ENCODE data around the gene EARS2.

DNA sequence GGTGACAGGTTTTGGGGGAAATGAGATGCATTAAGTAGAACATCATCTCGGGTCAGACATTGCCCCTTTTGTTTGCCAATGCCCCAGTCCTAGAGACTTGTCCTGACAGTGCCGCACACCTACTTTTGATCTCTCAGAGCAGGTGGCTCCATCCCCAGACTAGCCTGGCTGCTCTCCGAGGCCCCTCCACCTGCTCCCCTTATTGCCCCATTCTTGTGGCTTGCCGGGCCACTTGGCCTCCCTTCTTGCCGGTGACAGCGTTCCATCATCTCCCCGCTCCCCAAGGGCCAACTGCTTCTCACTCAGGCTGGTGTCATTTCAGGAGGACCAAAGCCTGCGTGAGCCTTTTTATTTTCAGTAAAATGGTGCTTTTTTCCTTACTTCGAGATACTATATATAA lies 15.2 kb upstream of the EARS2 start:
- TF ChIP-seq, protein P1, sequence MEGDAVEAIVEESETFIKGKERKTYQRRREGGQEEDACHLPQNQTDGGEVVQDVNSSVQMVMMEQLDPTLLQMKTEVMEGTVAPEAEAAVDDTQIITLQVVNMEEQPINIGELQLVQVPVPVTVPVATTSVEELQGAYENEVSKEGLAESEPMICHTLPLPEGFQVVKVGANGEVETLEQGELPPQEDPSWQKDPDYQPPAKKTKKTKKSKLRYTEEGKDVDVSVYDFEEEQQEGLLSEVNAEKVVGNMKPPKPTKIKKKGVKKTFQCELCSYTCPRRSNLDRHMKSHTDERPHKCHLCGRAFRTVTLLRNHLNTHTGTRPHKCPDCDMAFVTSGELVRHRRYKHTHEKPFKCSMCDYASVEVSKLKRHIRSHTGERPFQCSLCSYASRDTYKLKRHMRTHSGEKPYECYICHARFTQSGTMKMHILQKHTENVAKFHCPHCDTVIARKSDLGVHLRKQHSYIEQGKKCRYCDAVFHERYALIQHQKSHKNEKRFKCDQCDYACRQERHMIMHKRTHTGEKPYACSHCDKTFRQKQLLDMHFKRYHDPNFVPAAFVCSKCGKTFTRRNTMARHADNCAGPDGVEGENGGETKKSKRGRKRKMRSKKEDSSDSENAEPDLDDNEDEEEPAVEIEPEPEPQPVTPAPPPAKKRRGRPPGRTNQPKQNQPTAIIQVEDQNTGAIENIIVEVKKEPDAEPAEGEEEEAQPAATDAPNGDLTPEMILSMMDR (conservative IDR thresholded peaks at IDR 0.05; ENCODE audit: low read depth, low read length), result no peak
- no peak for TF ChIP-seq EZH2 (IDR thresholded peaks at IDR 0.05; ENCODE audit: borderline replicate concordance, low read depth, low read length, poor library complexity, severe bottlenecking)
